ENCODE results near the gene KRT10.

The KRT10 gene

GRCh38 chr17:40827746-40828453, 5.5 kb upstream of the KRT10 start:
- H3K27ac ChIP-seq (ENCODE audit: low read depth, low read length), result no peak overlapping the region
- no peaks in the 10 kb centered on the region for H3K36me3 ChIP-seq (ENCODE audit: control insufficient read depth, insufficient read depth, low read length)
- no peaks in the 10 kb centered on the region for H3K4me1 ChIP-seq (ENCODE audit: control insufficient read depth, insufficient read depth, low read length)
- no peak overlapping the region for H3K9ac ChIP-seq (ENCODE audit: low read length)
- no peak overlapping the region for H3K4me3 ChIP-seq (ENCODE audit: low read length)
- H3K27me3 ChIP-seq (ENCODE audit: control insufficient read depth, insufficient read depth, low read length), result no peaks in the 10 kb centered on the region

GRCh38 chr17:40825599-40825998, 3.2 kb upstream of the KRT10 start:
- Histone ChIP-seq H3K36me3 (ENCODE audit: control insufficient read depth, insufficient read depth, low read length) (no peaks in the 10 kb centered on the region), H3K9ac (ENCODE audit: low read length) (no peak overlapping the region), H3K4me3 (ENCODE audit: low read length) (no peak overlapping the region), H3K4me1 (ENCODE audit: control insufficient read depth, insufficient read depth, low read length) (no peaks in the 10 kb centered on the region), H3K27me3 (ENCODE audit: control insufficient read depth, insufficient read depth, low read length) (no peaks in the 10 kb centered on the region), H3K27ac (ENCODE audit: low read depth, low read length) (no peak overlapping the region)

- H3K27me3 ChIP-seq (ENCODE audit: control insufficient read depth, insufficient read depth, low read length), result no peaks in the 10 kb centered on the region
- no peak overlapping the region for H3K4me3 ChIP-seq (ENCODE audit: low read length)
- H3K27ac ChIP-seq (ENCODE audit: low read depth, low read length), result no peak overlapping the region
- H3K4me1 ChIP-seq (ENCODE audit: control insufficient read depth, insufficient read depth, low read length), result no peaks in the 10 kb centered on the region
- no peaks in the 10 kb centered on the region for H3K36me3 ChIP-seq (ENCODE audit: control insufficient read depth, insufficient read depth, low read length)
- H3K9ac ChIP-seq (ENCODE audit: low read length), result no peak overlapping the region
These were observed 1.8 kb upstream of the KRT10 start for GRCh38 chr17:40824015-40824832.

- peaks cover 5% of the 10 kb centered on the region for H3K4me1 ChIP-seq (ENCODE audit: control insufficient read depth, insufficient read depth, low read length)
- H3K9ac ChIP-seq (ENCODE audit: low read length), result no peak overlapping the region
- no peak overlapping the region for H3K27ac ChIP-seq (ENCODE audit: low read depth, low read length)
- H3K4me3 ChIP-seq (ENCODE audit: low read length), result no peak overlapping the region
- no peaks in the 10 kb centered on the region for H3K27me3 ChIP-seq (ENCODE audit: control insufficient read depth, insufficient read depth, low read length)
- peaks cover 4% of the 10 kb centered on the region for H3K36me3 ChIP-seq (ENCODE audit: control insufficient read depth, insufficient read depth, low read length)
These were observed 878 bp downstream of the KRT10 start for GRCh38 chr17:40821536-40821935.

- Histone ChIP-seq H3K27ac (ENCODE audit: low read depth, low read length) (no peak overlapping the region), H3K9ac (ENCODE audit: low read length) (no peak overlapping the region), H3K4me3 (ENCODE audit: low read length) (no peak overlapping the region), H3K4me1 (ENCODE audit: control insufficient read depth, insufficient read depth, low read length) (peaks cover 5% of the 10 kb centered on the region), H3K36me3 (ENCODE audit: control insufficient read depth, insufficient read depth, low read length) (peaks cover 4% of the 10 kb centered on the region), H3K27me3 (ENCODE audit: control insufficient read depth, insufficient read depth, low read length) (no peaks in the 10 kb centered on the region)
These were observed 2.1 kb downstream of the KRT10 start for GRCh38 chr17:40820228-40820838.

- Histone ChIP-seq H3K27ac (ENCODE audit: low read depth, low read length) (peak overlapping the region; percentile 75), H3K9ac (ENCODE audit: low read length) (no peak overlapping the region)
These were observed 2.8 kb downstream of the KRT10 start for GRCh38 chr17:40819528-40820125.

GRCh38 chr17:40818733-40819527, 3.5 kb downstream of the KRT10 start:
- H3K4me1 ChIP-seq (ENCODE audit: control insufficient read depth, insufficient read depth, low read length), result peaks cover 5% of the 10 kb centered on the region
- H3K27me3 ChIP-seq (ENCODE audit: control insufficient read depth, insufficient read depth, low read length), result no peaks in the 10 kb centered on the region
- peaks cover 4% of the 10 kb centered on the region for H3K36me3 ChIP-seq (ENCODE audit: control insufficient read depth, insufficient read depth, low read length)
- H3K9ac ChIP-seq (ENCODE audit: low read length), result no peak overlapping the region
- peak overlapping the region; percentile 84 for H3K27ac ChIP-seq (ENCODE audit: low read depth, low read length)
- H3K4me3 ChIP-seq (ENCODE audit: low read length), result peak overlapping the region; percentile 81

More at GRCh38 chr17:40819528-40820125, 2.8 kb downstream of the KRT10 start:
- Histone ChIP-seq H3K36me3 (ENCODE audit: control insufficient read depth, insufficient read depth, low read length) (peaks cover 4% of the 10 kb centered on the region), H3K4me3 (ENCODE audit: low read length) (peak overlapping the region; percentile 81), H3K4me1 (ENCODE audit: control insufficient read depth, insufficient read depth, low read length) (peaks cover 5% of the 10 kb centered on the region), H3K27me3 (ENCODE audit: control insufficient read depth, insufficient read depth, low read length) (no peaks in the 10 kb centered on the region)

GRCh38 chr17:40818343-40818732, 4.1 kb downstream of the KRT10 start:
- H3K4me3 ChIP-seq (ENCODE audit: low read length), result peak overlapping the region; percentile 68
- peaks cover 5% of the 10 kb centered on the region for H3K4me1 ChIP-seq (ENCODE audit: control insufficient read depth, insufficient read depth, low read length)
- H3K27ac ChIP-seq (ENCODE audit: low read depth, low read length), result peak overlapping the region; percentile 84
- no peak overlapping the region for H3K9ac ChIP-seq (ENCODE audit: low read length)
- H3K36me3 ChIP-seq (ENCODE audit: control insufficient read depth, insufficient read depth, low read length), result peaks cover 4% of the 10 kb centered on the region
- no peaks in the 10 kb centered on the region for H3K27me3 ChIP-seq (ENCODE audit: control insufficient read depth, insufficient read depth, low read length)

- H3K27me3 ChIP-seq (ENCODE audit: control insufficient read depth, insufficient read depth, low read length), result no peaks in the 10 kb centered on the region
- H3K27ac ChIP-seq (ENCODE audit: low read depth, low read length), result no peak overlapping the region
- peaks cover 4% of the 10 kb centered on the region for H3K36me3 ChIP-seq (ENCODE audit: control insufficient read depth, insufficient read depth, low read length)
- H3K9ac ChIP-seq (ENCODE audit: low read length), result no peak overlapping the region
- H3K4me1 ChIP-seq (ENCODE audit: control insufficient read depth, insufficient read depth, low read length), result peaks cover 5% of the 10 kb centered on the region
- no peak overlapping the region for H3K4me3 ChIP-seq (ENCODE audit: low read length)
These were observed 5.2 kb downstream of the KRT10 start for GRCh38 chr17:40817103-40817682.

- Histone ChIP-seq H3K9ac (ENCODE audit: low read length) (no peak overlapping the region), H3K27me3 (ENCODE audit: control insufficient read depth, insufficient read depth, low read length) (no peaks in the 10 kb centered on the region), H3K27ac (ENCODE audit: low read depth, low read length) (no peak overlapping the region), H3K4me3 (ENCODE audit: low read length) (no peak overlapping the region), H3K4me1 (ENCODE audit: control insufficient read depth, insufficient read depth, low read length) (peaks cover 5% of the 10 kb centered on the region), H3K36me3 (ENCODE audit: control insufficient read depth, insufficient read depth, low read length) (peaks cover 4% of the 10 kb centered on the region)
These were observed 5.8 kb downstream of the KRT10 start for GRCh38 chr17:40816569-40816968.

GRCh38 chr17:40815381-40815780, 7.0 kb downstream of the KRT10 start:
- Histone ChIP-seq H3K27ac (ENCODE audit: low read depth, low read length) (no peak overlapping the region), H3K27me3 (ENCODE audit: control insufficient read depth, insufficient read depth, low read length) (no peaks in the 10 kb centered on the region), H3K9ac (ENCODE audit: low read length) (no peak overlapping the region), H3K4me1 (ENCODE audit: control insufficient read depth, insufficient read depth, low read length) (peaks cover 5% of the 10 kb centered on the region), H3K4me3 (ENCODE audit: low read length) (no peak overlapping the region), H3K36me3 (ENCODE audit: control insufficient read depth, insufficient read depth, low read length) (peaks cover 4% of the 10 kb centered on the region)
